ENCODE results near the gene SLC18B1.

GRCh38 chr6:132804251-132804650 lies 5.8 kb upstream of the SLC18B1 start:
- TF ChIP-seq CTCF (IDR thresholded peaks at IDR 0.05) (no peak), POLR2A (IDR thresholded peaks at IDR 0.05) (no peak)
